HepG2 (cell line): ENCODE results near the gene EPB42. TPM values are rescaled to one million over a fixed set of nuclear protein-coding genes. Genes with fewer than 3 reads are reported as not detected.

Source experiments
- ATAC-seq: fragments of 200-7000 bp; cut with Tn5 transposase; 3 replicates; pipeline ENCODE4 v1.9.1; 2020; ENCODE audit warnings: mild to moderate bottlenecking, moderate library complexity
- BruUV-seq: library from RNA; stranded (reverse); fragments of 400-500 nt; replicated peaks from 2 replicates; lab custom pipeline; 2021; lab: Mats Ljungman, UMichigan
- CTCF ChIA-PET: fragments of 300-600 bp; formaldehyde crosslinking; extraction: SDS; loops from one replicate; lab custom pipeline; 2021; ENCODE audit warnings: low total read pairs, inconsistent platforms, low intra/inter-chr PET ratio; lab: Yijun Ruan, JAX
- POLR2A ChIA-PET: fragments of 350-600 bp; sonication (Branson Sonifier 250); formaldehyde crosslinking; loops from one replicate; lab custom pipeline; 2020; ENCODE audit warnings: antibody characterized with exemption, inconsistent platforms; lab: Yijun Ruan, JAX
- DNase-seq: peaks from one replicate; pipeline ENCODE4 v3.0.0-alpha.2; 2015; ENCODE audit warnings: low spot score
- FAIRE-seq: peaks from 3 replicates; lab custom pipeline; 2011; peaks lifted over from hg19 to GRCh38; lab: Jason Lieb, UNC
- H2AFZ ChIP-seq: one replicate; pipeline ENCODE4 v1.6.1; 2011; ENCODE audit warnings: low read length, inconsistent platforms
- H3K27ac ChIP-seq: fragments of 300-600 bp; 3 replicates; pipeline ENCODE4 v1.8.0; 2011; ENCODE audit warnings: mixed run types, mild to moderate bottlenecking, mixed read lengths, low read length, inconsistent platforms; ENCODE audit not compliant: insufficient read depth; ENCODE audit errors: extremely low read length
- H3K27me3 ChIP-seq, 2 experiments: fragments of 200-600 bp in 1 of 2; 2 replicates in 1 of 2; 3 replicates in 1 of 2; pipeline versions ENCODE4 v1.6.0 to v1.8.0; 2011; ENCODE audit warnings: low read length in 2 of 2, mild to moderate bottlenecking in 2 of 2, moderate library complexity in 2 of 2, inconsistent platforms in 1 of 2; ENCODE audit not compliant: insufficient read depth in 2 of 2, control insufficient read depth in 1 of 2
- H3K36me3 ChIP-seq, 2 experiments: fragments of 200-600 bp in 1 of 2; replicated peaks in 1 of 2; 2 replicates in 1 of 2; 3 replicates in 1 of 2; pipeline versions ENCODE4 v1.5.1 to v1.8.0; 2011; ENCODE audit warnings: low read length in 2 of 2, inconsistent platforms in 1 of 2; ENCODE audit not compliant: insufficient read depth in 2 of 2, control insufficient read depth in 1 of 2
- H3K4me1 ChIP-seq: 2 replicates; pipeline ENCODE4 v1.5.1; 2012; ENCODE audit warnings: low read length, inconsistent platforms; ENCODE audit not compliant: insufficient read depth
- H3K4me2 ChIP-seq: 2 replicates; pipeline ENCODE4 v1.6.0; 2011; ENCODE audit warnings: low read depth, low read length, inconsistent platforms
- H3K4me3 ChIP-seq, 3 experiments: fragments of 200-600 bp in 1 of 3; sonication (generic), shearing (Covaris generic) in 1 of 3; replicated peaks in 1 of 3; 2 replicates each; pipeline ENCODE4 v1.5.1; 2011 to 2016; ENCODE audit warnings: low read length in 3 of 3, inconsistent platforms in 2 of 3, low read depth in 2 of 3, mild to moderate bottlenecking in 2 of 3, control low read depth in 1 of 3, mixed read lengths in 1 of 3; ENCODE audit not compliant: insufficient read depth in 1 of 3
- H3K79me2 ChIP-seq: one replicate; pipeline ENCODE4 v1.6.1; 2011; ENCODE audit warnings: low read length, inconsistent platforms; ENCODE audit not compliant: insufficient read depth
- H3K9ac ChIP-seq: 2 replicates; pipeline ENCODE4 v1.6.0; 2011; ENCODE audit warnings: mild to moderate bottlenecking, low read depth, low read length, inconsistent platforms; ENCODE audit not compliant: insufficient read depth
- H3K9me3 ChIP-seq: 2 replicates; pipeline ENCODE4 v1.5.1; 2012; ENCODE audit warnings: mild to moderate bottlenecking, low read length
- H4K20me1 ChIP-seq: 2 replicates; pipeline ENCODE4 v1.6.0; 2011; ENCODE audit warnings: inconsistent platforms, mild to moderate bottlenecking, low read length, moderate library complexity; ENCODE audit not compliant: insufficient read depth
- CCDC6 ChIP-seq: sonication (generic); formaldehyde crosslinking; IDR thresholded peaks from 2 replicates; pipeline ENCODE4 v1.8.1; 2022; ENCODE audit warnings: mild to moderate bottlenecking, missing genetic modification reagents, moderate library complexity
- ETV5 ChIP-seq: IDR thresholded peaks from 2 replicates; pipeline ENCODE4 v1.6.1; 2018; ENCODE audit warnings: missing biosample characterization, missing genetic modification reagents, inconsistent platforms, borderline replicate concordance
- ETV6 ChIP-seq: sonication (generic); formaldehyde crosslinking; conservative IDR thresholded peaks from 2 replicates; pipeline ENCODE4 v1.4.0; 2020; ENCODE audit warnings: missing genetic modification reagents
- FOSL1 ChIP-seq: sonication (generic); formaldehyde crosslinking; IDR thresholded peaks from 2 replicates; pipeline ENCODE4 v1.9.0; 2021; ENCODE audit warnings: missing genetic modification reagents, borderline replicate concordance
- KDM5B ChIP-seq: sonication (generic); formaldehyde crosslinking; IDR thresholded peaks from 2 replicates; pipeline ENCODE4 v1.4.0; 2020; ENCODE audit warnings: missing genetic modification reagents, mild to moderate bottlenecking, borderline replicate concordance
- MAF1 ChIP-seq: sonication (generic); formaldehyde crosslinking; IDR thresholded peaks from 2 replicates; pipeline ENCODE4 v1.5.0; 2020; ENCODE audit warnings: missing genetic modification reagents, borderline replicate concordance
- MATR3 ChIP-seq: sonication (generic); formaldehyde crosslinking; IDR thresholded peaks from 2 replicates; pipeline ENCODE4 v1.4.0; 2020; ENCODE audit warnings: missing genetic modification reagents
- MTF2 ChIP-seq: sonication (generic); formaldehyde crosslinking; IDR thresholded peaks from 2 replicates; pipeline ENCODE4 v1.5.0; 2020; ENCODE audit warnings: missing genetic modification reagents, borderline replicate concordance
- MXI1 ChIP-seq: IDR thresholded peaks from 3 replicates; pipeline ENCODE4 v1.6.1; 2012; ENCODE audit warnings: low read depth, low read length, inconsistent platforms, borderline replicate concordance
- NFE2L2 ChIP-seq: fragments of 150-350 bp; IDR thresholded peaks from 2 replicates; pipeline ENCODE4 v1.6.1; 2014; ENCODE audit warnings: low read length
- RFX3 ChIP-seq: IDR thresholded peaks from 2 replicates; pipeline ENCODE4 v1.6.1; 2016; ENCODE audit warnings: missing biosample characterization, missing genetic modification reagents
- ZBTB7B ChIP-seq: sonication (generic); formaldehyde crosslinking; IDR thresholded peaks from 2 replicates; pipeline ENCODE4 v1.4.0; 2020; ENCODE audit warnings: missing genetic modification reagents
- ZFP36 ChIP-seq: fragments of 150-350 bp; IDR thresholded peaks from 2 replicates; pipeline ENCODE4 v1.6.1; 2018; ENCODE audit warnings: borderline replicate concordance, low read length, low read depth; ENCODE audit not compliant: partially characterized antibody
- ZFP62 ChIP-seq: sonication (generic); formaldehyde crosslinking; IDR thresholded peaks from 2 replicates; pipeline ENCODE4 v1.4.0; 2020; ENCODE audit warnings: missing genetic modification reagents
- ZFX ChIP-seq: sonication (generic); formaldehyde crosslinking; IDR thresholded peaks from 2 replicates; pipeline ENCODE4 v1.4.0; 2020; ENCODE audit warnings: mild to moderate bottlenecking, low read depth, missing genetic modification reagents, moderate library complexity
- ZNF543 ChIP-seq: sonication (generic); formaldehyde crosslinking; IDR thresholded peaks from 2 replicates; pipeline ENCODE4 v1.4.0; 2020; ENCODE audit warnings: mild to moderate bottlenecking, missing genetic modification reagents
- ZSCAN21 ChIP-seq: sonication (generic); formaldehyde crosslinking; IDR thresholded peaks from 2 replicates; pipeline ENCODE4 v1.8.0; 2022; ENCODE audit warnings: mild to moderate bottlenecking, missing genetic modification reagents, moderate library complexity, borderline replicate concordance
- WGBS: methylation state at CpG from one replicate; pipeline ENCODE4 v1.1.6; 2017; ENCODE audit warnings: low lambda C conversion rate; 5-methylcytosine and 5-hydroxymethylcytosine counted together
- in situ Hi-C: cut with HindIII; loops from 2 replicates; pipeline ENCODE4 v1.10.0; 2017; ENCODE audit warnings: low pct_unique_long_range_greater_than_20kb; ENCODE audit not compliant: extremely low pct_ligation_motif_present
- intact Hi-C: fragments of 100-400 bp; cut with micrococcal nuclease; formaldehyde crosslinking; loops from one replicate; pipeline ENCODE4 v1.10.0; 2022; ENCODE audit not compliant: unreplicated experiment
- polyA plus RNA-seq, 8 experiments: library from polyadenylated mRNA; depleted of rRNA in 3 of 8; stranded (reverse) in 7 of 8; unstranded in 1 of 8; fragments of >200 nt; fragmentation: Illumina TruSeq in 4 of 8; extraction: Trizol in 4 of 8; gene quantifications; 2 replicates each; pipeline versions ENCODE4 v1.2.1 to v1.2.3, GENCODE V29; 2011 to 2016; ENCODE audit warnings: low read depth in 4 of 8, missing spikeins in 1 of 8, mixed read lengths in 1 of 8; ENCODE audit not compliant: insufficient read depth in 1 of 8
- total RNA-seq, 5 experiments: library from RNA; depleted of rRNA; stranded (reverse); fragments of >200 nt; fragmentation: Illumina TruSeq; extraction: Trizol; gene quantifications; 2 replicates each; pipeline ENCODE4 v1.2.3, GENCODE V29; 2016; ENCODE audit warnings: low read depth in 1 of 5
- TF ChIP-seq, protein P1 (sequence below): sonication (generic); formaldehyde crosslinking; IDR thresholded peaks from 2 replicates; pipeline ENCODE4 v1.4.0; 2020; ENCODE audit warnings: missing genetic modification reagents
- TF ChIP-seq, protein P2 (sequence below): sonication (generic); formaldehyde crosslinking; IDR thresholded peaks from 2 replicates; pipeline ENCODE4 v1.4.0; 2020; ENCODE audit warnings: missing genetic modification reagents
- TF ChIP-seq, protein P3 (sequence below): sonication (generic); formaldehyde crosslinking; IDR thresholded peaks from 2 replicates; pipeline ENCODE4 v1.8.0; 2022; ENCODE audit warnings: mild to moderate bottlenecking, missing genetic modification reagents, moderate library complexity

EPB42 gene
- total and polyA plus RNA-seq, 2 of the 13 experiments (the other 11 are each of a cell fraction or from before 2014, with no cell fraction given), result not detected

DNA sequence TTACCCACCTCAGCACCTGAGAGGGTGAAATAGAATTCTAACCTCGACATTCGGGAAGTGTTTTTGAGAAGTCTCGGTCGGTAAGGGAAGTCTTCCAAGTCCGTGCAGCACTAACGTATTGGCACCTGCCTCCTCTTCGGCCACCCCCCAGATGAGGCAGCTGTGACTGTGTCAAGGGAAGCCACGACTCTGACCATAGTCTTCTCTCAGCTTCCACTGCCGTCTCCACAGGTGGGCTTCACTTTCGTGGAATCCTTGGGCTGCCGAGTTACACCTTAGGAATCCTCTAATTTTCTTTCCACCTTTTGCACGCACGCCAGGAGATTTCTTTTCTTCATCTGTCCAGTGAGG is 34.8 kb downstream of the EPB42 start (continued):
- TF ChIP-seq ETV5 (CRISPR knock-in tag), result 0 out of 2 replicates have a peak, but pooled peaks have one; percentile 25
- TF ChIP-seq MATR3, result no peak
- TF ChIP-seq KDM5B (CRISPR knock-in tag), result no peak
- 0 out of 3 replicates have a peak, but pooled peaks have one; percentile 16 for TF ChIP-seq MXI1
- peak; percentile 23; the same call in 1 of the 2 replicates for TF ChIP-seq ZSCAN21 (CRISPR knock-in tag)
- no peak for TF ChIP-seq ETV6 (CRISPR knock-in tag)
- TF ChIP-seq RFX3 (CRISPR knock-in tag), result no peak
- TF ChIP-seq, all 625 proteins: peak for 6

DNA sequence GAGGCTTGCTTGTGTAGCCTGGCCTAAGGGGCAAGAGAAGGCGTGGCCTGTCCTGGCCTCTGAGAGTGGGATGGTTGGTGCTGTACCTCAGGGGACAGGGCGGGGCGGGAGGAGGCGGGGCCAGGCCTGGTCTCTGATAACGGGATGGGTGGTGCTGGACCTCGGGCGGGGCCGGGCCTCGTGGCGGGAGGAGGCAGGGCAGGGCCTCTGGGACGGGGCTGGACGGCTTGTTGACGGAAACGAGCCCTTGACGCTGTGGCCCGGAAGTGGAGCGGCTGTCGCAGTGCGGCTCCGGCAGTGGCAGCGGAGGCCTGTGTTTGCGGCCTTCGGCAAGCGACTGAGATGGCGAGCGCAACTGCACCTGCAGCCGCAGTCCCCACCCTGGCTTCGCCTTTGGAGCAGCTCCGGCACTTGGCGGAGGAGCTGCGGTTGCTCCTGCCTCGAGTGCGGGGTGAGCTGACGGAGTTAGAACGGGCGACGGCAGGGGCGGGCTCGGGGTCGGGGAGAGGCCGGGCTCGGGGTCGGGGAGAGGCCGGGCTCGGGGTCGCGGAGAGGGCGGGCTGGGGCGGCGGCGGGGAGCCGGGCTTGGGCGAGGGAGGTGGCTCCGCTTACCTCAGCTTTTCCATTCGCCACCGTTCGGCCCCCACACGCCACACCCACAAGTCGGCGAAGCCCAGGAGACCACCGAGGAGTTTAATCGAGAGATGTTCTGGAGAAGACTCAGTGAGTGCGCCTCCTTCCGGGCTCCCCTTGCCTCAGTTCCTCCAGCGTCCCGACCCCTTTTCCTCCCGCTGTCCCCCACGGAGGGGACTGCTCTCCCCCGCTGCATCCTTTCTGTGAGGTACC is 35.4 kb downstream of the EPB42 start, which contains the start of gene CCNDBP1:
Gene CCNDBP1 (plus strand): TSS at position 247 of the 846 bp plus-strand sequence. CDS start 96 bp downstream, at position 343.
- Histone ChIP-seq H3K4me2 (peak within 1 kb of the TSS; percentile 89), H3K27me3 (no peaks in the 10 kb centered on the region), H3K9me3 (no peaks in the 10 kb centered on the region), H4K20me1 (no peaks in the 10 kb centered on the region), H3K79me2 (no peaks in the 10 kb centered on the region), H3K9ac (peak within 1 kb of the TSS; percentile 69), H3K4me3 (peak within 1 kb of the TSS; percentile 86 to 89 (median 87)), H2AFZ (peak within 1 kb of the TSS; percentile 57), H3K4me1 (peaks cover 10% of the 10 kb centered on the region), H3K27ac (peak within 1 kb of the TSS; percentile 77), H3K36me3 (peaks cover 3 to 25% of the 10 kb centered on the region in 2 experiments; a peak in 2 of 5 replicates)
- DNase-seq, result peak; percentile 88
- ChIA-PET POLR2A (interaction anchor here (1.0 to 1.3 kb wide), 3 partner anchors 9 to 18 kb away, joined by 4 to 6 read pairs (median 4); no protein-coding TSS in a partner anchor), CTCF (interaction anchor here (1.1 kb wide), 1 partner anchor 100 kb away, joined by 3 read pairs; no protein-coding TSS in a partner anchor)
- 3% methylated on average over 24 of the region's 69 CpGs for WGBS
- intact Hi-C loops (loop anchor here (5.0 kb wide), 1 partner anchor 78 kb away; the partner anchor contains the start of gene UBR1), in situ Hi-C loops (no loop called here)
- peak; percentile 46 for FAIRE-seq
- BruUV-seq, result no TSS peak
- peak; percentile 98 for ATAC-seq
- TF ChIP-seq ZNF543 (CRISPR knock-in tag) (peak; percentile 53; the same call in 1 of the 2 replicates), NFE2L2 (no peak), MTF2 (0 out of 2 replicates have a peak, but pooled peaks have one; percentile 32), ZBTB7B (CRISPR knock-in tag) (no peak), ZFX (CRISPR knock-in tag) (peak; percentile 99), ZFP36 (no peak), CCDC6 (CRISPR knock-in tag) (no peak; the same call in 1 of the 2 replicates), ZFP62 (CRISPR knock-in tag) (no peak), FOSL1 (no peak), MAF1 (CRISPR knock-in tag) (0 out of 2 replicates have a peak, but pooled peaks have one; percentile 33)
- TF ChIP-seq, protein P1, sequence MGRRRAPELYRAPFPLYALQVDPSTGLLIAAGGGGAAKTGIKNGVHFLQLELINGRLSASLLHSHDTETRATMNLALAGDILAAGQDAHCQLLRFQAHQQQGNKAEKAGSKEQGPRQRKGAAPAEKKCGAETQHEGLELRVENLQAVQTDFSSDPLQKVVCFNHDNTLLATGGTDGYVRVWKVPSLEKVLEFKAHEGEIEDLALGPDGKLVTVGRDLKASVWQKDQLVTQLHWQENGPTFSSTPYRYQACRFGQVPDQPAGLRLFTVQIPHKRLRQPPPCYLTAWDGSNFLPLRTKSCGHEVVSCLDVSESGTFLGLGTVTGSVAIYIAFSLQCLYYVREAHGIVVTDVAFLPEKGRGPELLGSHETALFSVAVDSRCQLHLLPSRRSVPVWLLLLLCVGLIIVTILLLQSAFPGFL (CRISPR knock-in tag), result no peak
- TF ChIP-seq, protein P2, sequence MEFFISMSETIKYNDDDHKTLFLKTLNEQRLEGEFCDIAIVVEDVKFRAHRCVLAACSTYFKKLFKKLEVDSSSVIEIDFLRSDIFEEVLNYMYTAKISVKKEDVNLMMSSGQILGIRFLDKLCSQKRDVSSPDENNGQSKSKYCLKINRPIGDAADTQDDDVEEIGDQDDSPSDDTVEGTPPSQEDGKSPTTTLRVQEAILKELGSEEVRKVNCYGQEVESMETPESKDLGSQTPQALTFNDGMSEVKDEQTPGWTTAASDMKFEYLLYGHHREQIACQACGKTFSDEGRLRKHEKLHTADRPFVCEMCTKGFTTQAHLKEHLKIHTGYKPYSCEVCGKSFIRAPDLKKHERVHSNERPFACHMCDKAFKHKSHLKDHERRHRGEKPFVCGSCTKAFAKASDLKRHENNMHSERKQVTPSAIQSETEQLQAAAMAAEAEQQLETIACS (CRISPR knock-in tag), result no peak
- TF ChIP-seq, protein P3, sequence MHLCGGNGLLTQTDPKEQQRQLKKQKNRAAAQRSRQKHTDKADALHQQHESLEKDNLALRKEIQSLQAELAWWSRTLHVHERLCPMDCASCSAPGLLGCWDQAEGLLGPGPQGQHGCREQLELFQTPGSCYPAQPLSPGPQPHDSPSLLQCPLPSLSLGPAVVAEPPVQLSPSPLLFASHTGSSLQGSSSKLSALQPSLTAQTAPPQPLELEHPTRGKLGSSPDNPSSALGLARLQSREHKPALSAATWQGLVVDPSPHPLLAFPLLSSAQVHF (CRISPR knock-in tag), result 0 out of 2 replicates have a peak, but pooled peaks have one; percentile 17
